HG03066 (cell line): ENCODE results near the gene FGFBP1.

ENCODE experiments used
- ATAC-seq: cut with Tn5 transposase; IDR thresholded peaks from one replicate; pipeline ENCODE4 v1.9.1; 2021; ENCODE audit warnings: low read depth; ENCODE audit not compliant: unreplicated experiment

The FGFBP1 gene

GRCh38 chr4:15938640-15939039, at the start of gene FGFBP1:
TSS of gene FGFBP1 (minus strand) at chr4:15938740. CDS start at chr4:15936632, 2,108 bp downstream.
- ATAC-seq: no peak

GRCh38 chr4:15988222-15988621, 49.7 kb upstream of the FGFBP1 start:
- no peak for ATAC-seq

- no peak for ATAC-seq
These were observed 48.4 kb upstream of the FGFBP1 start for GRCh38 chr4:15986907-15987306.

GRCh38 chr4:15983610-15984009, 45.1 kb upstream of the FGFBP1 start:
- ATAC-seq: no peak

GRCh38 chr4:15982842-15983524, 44.4 kb upstream of the FGFBP1 start:
- ATAC-seq: no peak

- no peak for ATAC-seq
These were observed 38.2 kb upstream of the FGFBP1 start for GRCh38 chr4:15976456-15977447.

- no peak for ATAC-seq
These were observed 32.7 kb upstream of the FGFBP1 start for GRCh38 chr4:15971068-15971801.

GRCh38 chr4:15968551-15969300, 30.2 kb upstream of the FGFBP1 start:
- ATAC-seq: no peak

GRCh38 chr4:15965325-15965724, 26.8 kb upstream of the FGFBP1 start:
- no peak for ATAC-seq

- no peak for ATAC-seq
These were observed 25.6 kb upstream of the FGFBP1 start for GRCh38 chr4:15964159-15964558.

- ATAC-seq: peak; percentile 72
These were observed 25.0 kb upstream of the FGFBP1 start for GRCh38 chr4:15963576-15963975.

GRCh38 chr4:15963001-15963451, 24.5 kb upstream of the FGFBP1 start, which contains the start of gene FGFBP2:
TSS of gene FGFBP2 (minus strand) at chr4:15963175. CDS start at chr4:15963129, 46 bp downstream.
- ATAC-seq: no peak

GRCh38 chr4:15961781-15962510, 23.4 kb upstream of the FGFBP1 start:
- ATAC-seq: no peak

GRCh38 chr4:15958562-15958961, 20.0 kb upstream of the FGFBP1 start:
- ATAC-seq: no peak

GRCh38 chr4:15956179-15956850, 17.8 kb upstream of the FGFBP1 start:
- ATAC-seq: peak; percentile 87

GRCh38 chr4:15955670-15956069, 17.1 kb upstream of the FGFBP1 start:
- no peak for ATAC-seq

- no peak for ATAC-seq
These were observed 15.1 kb upstream of the FGFBP1 start for GRCh38 chr4:15953625-15954024.

- no peak for ATAC-seq
These were observed 13.2 kb upstream of the FGFBP1 start for GRCh38 chr4:15951781-15952180.

- ATAC-seq: no peak
These were observed 10.3 kb upstream of the FGFBP1 start for GRCh38 chr4:15948826-15949225.
